SK-N-SH (cell line): ENCODE results near the gene CCN6.

Experiments
- CHD2 ChIP-seq: fragments of 150-350 bp; IDR thresholded peaks from 2 replicates; pipeline ENCODE4 v1.6.1; 2018; ENCODE audit warnings: low read length; ENCODE audit not compliant: partially characterized antibody
- FOXM1 ChIP-seq: IDR thresholded peaks from 2 replicates; pipeline ENCODE4 v1.4.0; 2012; ENCODE audit warnings: low read depth, mild to moderate bottlenecking
- NRF1 ChIP-seq: IDR thresholded peaks from 2 replicates; pipeline ENCODE4 v1.6.1; 2012; ENCODE audit warnings: low read depth, mild to moderate bottlenecking, low read length
- POLR2AphosphoS5 ChIP-seq: IDR thresholded peaks from 2 replicates; pipeline ENCODE4 v1.6.1; 2012; ENCODE audit warnings: low read depth, low read length
- TAF1 ChIP-seq: IDR thresholded peaks from 2 replicates; pipeline ENCODE4 v1.6.1; 2012; ENCODE audit warnings: low read depth, mild to moderate bottlenecking, low read length, moderate library complexity, borderline replicate concordance
- USF2 ChIP-seq: fragments of 150-350 bp; IDR thresholded peaks from 2 replicates; pipeline ENCODE4 v1.6.1; 2017; ENCODE audit warnings: antibody characterized with exemption, low read length, low read depth, borderline replicate concordance
- YY1 ChIP-seq: IDR thresholded peaks from 2 replicates; pipeline ENCODE4 v1.4.0; 2012; ENCODE audit warnings: low read depth, mild to moderate bottlenecking
- TF ChIP-seq, protein P1 (sequence below): fragments of 200-600 bp; sonication (generic); IDR thresholded peaks from 2 replicates; pipeline ENCODE4 v1.6.1; 2017; ENCODE audit warnings: antibody characterized with exemption, mild to moderate bottlenecking, moderate library complexity
- TF ChIP-seq, protein P2 (sequence below): IDR thresholded peaks from 2 replicates; pipeline ENCODE4 v1.4.0; 2012; ENCODE audit warnings: low read depth

- TF ChIP-seq, protein P1, sequence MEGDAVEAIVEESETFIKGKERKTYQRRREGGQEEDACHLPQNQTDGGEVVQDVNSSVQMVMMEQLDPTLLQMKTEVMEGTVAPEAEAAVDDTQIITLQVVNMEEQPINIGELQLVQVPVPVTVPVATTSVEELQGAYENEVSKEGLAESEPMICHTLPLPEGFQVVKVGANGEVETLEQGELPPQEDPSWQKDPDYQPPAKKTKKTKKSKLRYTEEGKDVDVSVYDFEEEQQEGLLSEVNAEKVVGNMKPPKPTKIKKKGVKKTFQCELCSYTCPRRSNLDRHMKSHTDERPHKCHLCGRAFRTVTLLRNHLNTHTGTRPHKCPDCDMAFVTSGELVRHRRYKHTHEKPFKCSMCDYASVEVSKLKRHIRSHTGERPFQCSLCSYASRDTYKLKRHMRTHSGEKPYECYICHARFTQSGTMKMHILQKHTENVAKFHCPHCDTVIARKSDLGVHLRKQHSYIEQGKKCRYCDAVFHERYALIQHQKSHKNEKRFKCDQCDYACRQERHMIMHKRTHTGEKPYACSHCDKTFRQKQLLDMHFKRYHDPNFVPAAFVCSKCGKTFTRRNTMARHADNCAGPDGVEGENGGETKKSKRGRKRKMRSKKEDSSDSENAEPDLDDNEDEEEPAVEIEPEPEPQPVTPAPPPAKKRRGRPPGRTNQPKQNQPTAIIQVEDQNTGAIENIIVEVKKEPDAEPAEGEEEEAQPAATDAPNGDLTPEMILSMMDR, result no peak
- no peak for TF ChIP-seq FOXM1
- TF ChIP-seq USF2, result no peak
- no peak for TF ChIP-seq POLR2AphosphoS5
- TF ChIP-seq TAF1, result no peak
- TF ChIP-seq CHD2, result no peak
- no peak for TF ChIP-seq YY1
- TF ChIP-seq, protein P2, sequence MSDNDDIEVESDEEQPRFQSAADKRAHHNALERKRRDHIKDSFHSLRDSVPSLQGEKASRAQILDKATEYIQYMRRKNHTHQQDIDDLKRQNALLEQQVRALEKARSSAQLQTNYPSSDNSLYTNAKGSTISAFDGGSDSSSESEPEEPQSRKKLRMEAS, result no peak
- TF ChIP-seq NRF1, result no peak
These were observed 46.6 kb upstream of the CCN6 start for GRCh38 chr6:112007254-112007653.
